A549 (cell line): ENCODE results near the gene S1PR4. TPM values are rescaled to one million over a fixed set of nuclear protein-coding genes. Genes with fewer than 3 reads are reported as not detected.

Experiments
- ATAC-seq, 2 experiments: fragments of 200-7000 bp in 1 of 2; fragments of >200 bp in 1 of 2; cut with Nextera tagmentation in 1 of 2; cut with Tn5 transposase in 1 of 2; 3 replicates each; pipeline versions ENCODE4 v1.8.0 to v1.9.1; 2018 to 2020; ENCODE audit warnings: mild to moderate bottlenecking in 1 of 2, moderate library complexity in 1 of 2
- CTCF ChIA-PET: fragments of 300-600 bp; sonication (Branson Sonifier 250); formaldehyde crosslinking; extraction: SDS; loops from one replicate; lab custom pipeline; 2021; ENCODE audit warnings: antibody characterized with exemption, inconsistent platforms; lab: Yijun Ruan, JAX
- POLR2A ChIA-PET: fragments of 350-600 bp; formaldehyde crosslinking; extraction: SDS; loops from one replicate; lab custom pipeline; 2021; ENCODE audit warnings: antibody characterized with exemption, inconsistent platforms; lab: Yijun Ruan, JAX
- DNase-seq, 2 experiments: peaks; one replicate each; pipeline versions ENCODE4 v3.0.0 to v3.0.0-alpha.2; 2011 to 2016; ENCODE audit warnings: low read depth in 1 of 2, low spot score in 1 of 2
- FAIRE-seq: peaks from 2 replicates; lab custom pipeline; 2011; peaks lifted over from hg19 to GRCh38; lab: Jason Lieb, UNC
- H3K27ac ChIP-seq, 2 experiments: fragments of >200 bp; sonication (Bioruptor Twin); formaldehyde crosslinking; 3 replicates each; pipeline ENCODE4 v1.5.1; 2016 to 2017
- H3K4me1 ChIP-seq: fragments of >200 bp; sonication (Bioruptor Twin); formaldehyde crosslinking; 3 replicates; pipeline ENCODE4 v1.6.1; 2016
- H3K4me2 ChIP-seq: fragments of >200 bp; sonication (Bioruptor Twin); formaldehyde crosslinking; 3 replicates; pipeline ENCODE4 v1.6.1; 2016
- H3K4me3 ChIP-seq: fragments of >200 bp; sonication (Bioruptor Twin); formaldehyde crosslinking; 3 replicates; pipeline ENCODE4 v1.5.1; 2016
- H3K9me3 ChIP-seq: fragments of >200 bp; sonication (Bioruptor Twin); formaldehyde crosslinking; 3 replicates; pipeline ENCODE4 v1.6.1; 2016
- CBX2 ChIP-seq: fragments of 200-600 bp; sonication (generic); IDR thresholded peaks from 2 replicates; pipeline ENCODE4 v1.6.1; 2016; ENCODE audit warnings: low read depth, mild to moderate bottlenecking, borderline replicate concordance
- CBX8 ChIP-seq: fragments of 200-600 bp; sonication (generic); IDR thresholded peaks from 2 replicates; pipeline ENCODE4 v1.6.1; 2016
- CHD2 ChIP-seq: fragments of 150-350 bp; IDR thresholded peaks from 2 replicates; pipeline ENCODE4 v1.6.1; 2014; ENCODE audit warnings: low read length; ENCODE audit not compliant: partially characterized antibody
- CHD4 ChIP-seq: fragments of 200-600 bp; sonication (generic); IDR thresholded peaks from 2 replicates; pipeline ENCODE4 v1.6.1; 2016; ENCODE audit warnings: antibody characterized with exemption, mild to moderate bottlenecking, borderline replicate concordance
- CTCF ChIP-seq: fragments of >200 bp; sonication (Bioruptor Twin); formaldehyde crosslinking; IDR thresholded peaks from 3 replicates; pipeline ENCODE4 v1.5.1; 2016
- EHF ChIP-seq: fragments of 250-450 bp; sonication (Bioruptor Pico); IDR thresholded peaks from 2 replicates; pipeline ENCODE4 v1.5.0; 2020; ENCODE audit warnings: mild to moderate bottlenecking
- FOSB ChIP-seq: fragments of 250-450 bp; sonication (Bioruptor Pico); IDR thresholded peaks from 2 replicates; pipeline ENCODE4 v1.5.0; 2020; ENCODE audit warnings: mild to moderate bottlenecking, moderate library complexity
- HDAC2 ChIP-seq: fragments of 200-600 bp; sonication (generic); IDR thresholded peaks from 2 replicates; pipeline ENCODE4 v1.6.1; 2016
- HEYL ChIP-seq: fragments of 250-450 bp; sonication (Bioruptor Pico); IDR thresholded peaks from 2 replicates; pipeline ENCODE4 v1.8.0; 2021; ENCODE audit warnings: mild to moderate bottlenecking, moderate library complexity
- HOXA7 ChIP-seq: fragments of 250-450 bp; sonication (Bioruptor Pico); IDR thresholded peaks from 2 replicates; pipeline ENCODE4 v1.5.0; 2020; ENCODE audit warnings: mild to moderate bottlenecking, moderate library complexity
- HOXB13 ChIP-seq: fragments of 250-450 bp; sonication (Bioruptor Pico); IDR thresholded peaks from 2 replicates; pipeline ENCODE4 v1.5.0; 2020; ENCODE audit warnings: low read depth, mild to moderate bottlenecking, moderate library complexity
- JUN ChIP-seq, 2 experiments: fragments of >200 bp; sonication (Bioruptor Twin); formaldehyde crosslinking; IDR thresholded peaks; 2 replicates in 1 of 2; 3 replicates in 1 of 2; pipeline ENCODE4 v1.6.1; 2016 to 2017
- KDM1A ChIP-seq: fragments of 200-600 bp; sonication (generic); IDR thresholded peaks from 2 replicates; pipeline ENCODE4 v1.6.1; 2016; ENCODE audit warnings: low read depth, mild to moderate bottlenecking
- MAX ChIP-seq: IDR thresholded peaks from 2 replicates; pipeline ENCODE4 v1.6.1; 2012
- RARB ChIP-seq: fragments of 250-450 bp; sonication (Bioruptor Pico); IDR thresholded peaks from 2 replicates; pipeline ENCODE4 v1.8.0; 2021; ENCODE audit warnings: mild to moderate bottlenecking, moderate library complexity
- SMC3 ChIP-seq: fragments of >200 bp; sonication (Bioruptor Twin); formaldehyde crosslinking; IDR thresholded peaks from 3 replicates; pipeline ENCODE4 v1.6.1; 2018; ENCODE audit warnings: inconsistent platforms
- SREBF2 ChIP-seq: fragments of 450-650 bp; IDR thresholded peaks from 2 replicates; pipeline ENCODE4 v1.6.1; 2014; ENCODE audit warnings: mild to moderate bottlenecking, moderate library complexity
- TP53 ChIP-seq: fragments of 250-450 bp; sonication (Bioruptor Pico); IDR thresholded peaks from 2 replicates; pipeline ENCODE4 v1.5.0; 2021; ENCODE audit warnings: mild to moderate bottlenecking, moderate library complexity
- ZFP36 ChIP-seq: fragments of 450-650 bp; IDR thresholded peaks from 2 replicates; pipeline ENCODE4 v1.6.1; 2014; ENCODE audit warnings: borderline replicate concordance; ENCODE audit not compliant: partially characterized antibody
- WGBS: methylation state at CpG from one replicate; pipeline ENCODE4 v1.1.6; 2017; ENCODE audit errors: missing lambda C conversion rate; 5-methylcytosine and 5-hydroxymethylcytosine counted together
- polyA plus RNA-seq, 4 experiments: library from polyadenylated mRNA; depleted of rRNA in 3 of 4; stranded (reverse); fragments of >200 nt; fragmentation: RNase III in 1 of 4; extraction: RNeasy Plus Mini Kit Qiagen cat#74134 plus additional on column Dnase treatment in 1 of 4; gene quantifications; 2 replicates in 3 of 4; 3 replicates in 1 of 4; pipeline ENCODE4 v1.2.3, GENCODE V29; 2011 to 2017
- TF ChIP-seq, protein P1 (sequence below): fragments of 250-450 bp; sonication (Bioruptor Pico); IDR thresholded peaks from 2 replicates; pipeline ENCODE4 v1.5.0; 2021; ENCODE audit warnings: mild to moderate bottlenecking, moderate library complexity, borderline replicate concordance
- TF ChIP-seq, protein P2 (sequence below): fragments of 450-650 bp; IDR thresholded peaks from 2 replicates; pipeline ENCODE4 v1.6.1; 2014; ENCODE audit warnings: antibody characterized with exemption
- TF ChIP-seq, protein P3 (sequence below): fragments of >200 bp; sonication (Bioruptor Twin); formaldehyde crosslinking; IDR thresholded peaks from 3 replicates; pipeline ENCODE4 v1.6.1; 2016
- TF ChIP-seq, protein P4 (sequence below): fragments of 200-600 bp; sonication (generic); IDR thresholded peaks from 2 replicates; pipeline ENCODE4 v1.6.1; 2016; ENCODE audit warnings: antibody characterized with exemption, mild to moderate bottlenecking, moderate library complexity

Gene S1PR4
- polyA plus RNA-seq, 2 of the 4 experiments (the other 2 are of a cell fraction) = 0.09 to 0.17 TPM

GRCh38 chr19:3154957-3155736 is 23.4 kb upstream of the S1PR4 start (continued):
- no peak for TF ChIP-seq CHD4
- TF ChIP-seq JUN (IDR thresholded peaks at IDR 0.05) = no peak; a peak in 1 of 5 replicates
- TF ChIP-seq SMC3 = no peak

DNA sequence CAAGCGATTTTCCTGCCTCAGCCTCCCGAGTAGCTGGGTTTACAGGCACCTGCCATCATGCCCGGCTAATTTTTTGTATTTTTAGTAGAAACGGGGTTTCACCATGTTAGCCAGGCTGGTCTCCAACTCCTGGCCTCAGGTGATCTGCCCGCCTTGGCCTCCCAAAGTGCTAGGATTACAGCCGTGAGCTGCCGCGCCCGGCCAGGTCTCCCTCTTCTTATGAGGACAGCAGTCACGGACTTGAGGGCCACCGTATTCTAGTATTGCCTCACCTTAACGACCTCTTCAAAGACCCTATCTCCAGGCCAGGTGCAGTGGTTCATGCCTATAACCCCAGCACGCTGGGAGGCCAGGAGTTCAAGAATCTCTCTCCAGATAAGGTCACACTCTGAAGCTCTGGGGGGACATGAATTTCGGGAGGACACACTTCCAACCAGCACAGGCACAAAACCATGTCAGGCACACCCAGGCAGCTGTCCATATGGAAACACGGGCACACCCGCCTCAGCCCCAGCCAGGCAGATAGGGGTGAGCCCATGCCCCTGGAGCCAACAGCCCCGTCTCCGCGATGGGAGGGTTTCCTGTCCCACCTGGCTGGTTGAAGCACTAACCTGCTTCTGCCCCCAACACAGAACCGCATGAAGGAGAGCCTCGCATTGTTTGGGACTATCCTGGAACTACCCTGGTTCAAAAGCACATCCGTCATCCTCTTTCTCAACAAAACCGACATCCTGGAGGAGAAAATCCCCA is 21.3 kb upstream of the S1PR4 start:
- no peak overlapping the region for H3K4me2 ChIP-seq
- peaks cover 18% of the 10 kb centered on the region for H3K4me1 ChIP-seq
- ChIA-PET CTCF (interaction anchor here (1.9 to 11.0 kb wide), 3 partner anchors 13 to 53 kb away, joined by 5 to 164 read pairs (median 96); no protein-coding TSS in a partner anchor), POLR2A (no interaction called here)
- ATAC-seq (no peak), FAIRE-seq (no peak), DNase-seq (no peak)
- H3K27ac ChIP-seq = no peak overlapping the region
- TF ChIP-seq, protein P1, sequence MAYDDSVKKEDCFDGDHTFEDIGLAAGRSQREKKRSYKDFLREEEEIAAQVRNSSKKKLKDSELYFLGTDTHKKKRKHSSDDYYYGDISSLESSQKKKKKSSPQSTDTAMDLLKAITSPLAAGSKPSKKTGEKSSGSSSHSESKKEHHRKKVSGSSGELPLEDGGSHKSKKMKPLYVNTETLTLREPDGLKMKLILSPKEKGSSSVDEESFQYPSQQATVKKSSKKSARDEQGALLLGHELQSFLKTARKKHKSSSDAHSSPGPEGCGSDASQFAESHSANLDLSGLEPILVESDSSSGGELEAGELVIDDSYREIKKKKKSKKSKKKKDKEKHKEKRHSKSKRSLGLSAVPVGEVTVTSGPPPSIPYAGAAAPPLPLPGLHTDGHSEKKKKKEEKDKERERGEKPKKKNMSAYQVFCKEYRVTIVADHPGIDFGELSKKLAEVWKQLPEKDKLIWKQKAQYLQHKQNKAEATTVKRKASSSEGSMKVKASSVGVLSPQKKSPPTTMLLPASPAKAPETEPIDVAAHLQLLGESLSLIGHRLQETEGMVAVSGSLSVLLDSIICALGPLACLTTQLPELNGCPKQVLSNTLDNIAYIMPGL (CRISPR knock-in tag) = no peak
- no peak for TF ChIP-seq MAX
- no peak for TF ChIP-seq FOSB (CRISPR knock-in tag)
- TF ChIP-seq, protein P2, sequence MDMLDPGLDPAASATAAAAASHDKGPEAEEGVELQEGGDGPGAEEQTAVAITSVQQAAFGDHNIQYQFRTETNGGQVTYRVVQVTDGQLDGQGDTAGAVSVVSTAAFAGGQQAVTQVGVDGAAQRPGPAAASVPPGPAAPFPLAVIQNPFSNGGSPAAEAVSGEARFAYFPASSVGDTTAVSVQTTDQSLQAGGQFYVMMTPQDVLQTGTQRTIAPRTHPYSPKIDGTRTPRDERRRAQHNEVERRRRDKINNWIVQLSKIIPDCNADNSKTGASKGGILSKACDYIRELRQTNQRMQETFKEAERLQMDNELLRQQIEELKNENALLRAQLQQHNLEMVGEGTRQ = no peak
- TF ChIP-seq, protein P3, sequence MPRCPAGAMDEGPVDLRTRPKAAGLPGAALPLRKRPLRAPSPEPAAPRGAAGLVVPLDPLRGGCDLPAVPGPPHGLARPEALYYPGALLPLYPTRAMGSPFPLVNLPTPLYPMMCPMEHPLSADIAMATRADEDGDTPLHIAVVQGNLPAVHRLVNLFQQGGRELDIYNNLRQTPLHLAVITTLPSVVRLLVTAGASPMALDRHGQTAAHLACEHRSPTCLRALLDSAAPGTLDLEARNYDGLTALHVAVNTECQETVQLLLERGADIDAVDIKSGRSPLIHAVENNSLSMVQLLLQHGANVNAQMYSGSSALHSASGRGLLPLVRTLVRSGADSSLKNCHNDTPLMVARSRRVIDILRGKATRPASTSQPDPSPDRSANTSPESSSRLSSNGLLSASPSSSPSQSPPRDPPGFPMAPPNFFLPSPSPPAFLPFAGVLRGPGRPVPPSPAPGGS = no peak
- no peak for TF ChIP-seq RARB (CRISPR knock-in tag)
- TF ChIP-seq CHD4 = no peak
- no peak for TF ChIP-seq CBX2
- no peak for TF ChIP-seq HOXB13 (CRISPR knock-in tag)
- TF ChIP-seq SMC3 = no peak
- H3K4me3 ChIP-seq = no peak overlapping the region
- H3K9me3 ChIP-seq = no peaks in the 10 kb centered on the region
- WGBS = 91% methylated on average over 16 of the region's 23 CpGs

DNA sequence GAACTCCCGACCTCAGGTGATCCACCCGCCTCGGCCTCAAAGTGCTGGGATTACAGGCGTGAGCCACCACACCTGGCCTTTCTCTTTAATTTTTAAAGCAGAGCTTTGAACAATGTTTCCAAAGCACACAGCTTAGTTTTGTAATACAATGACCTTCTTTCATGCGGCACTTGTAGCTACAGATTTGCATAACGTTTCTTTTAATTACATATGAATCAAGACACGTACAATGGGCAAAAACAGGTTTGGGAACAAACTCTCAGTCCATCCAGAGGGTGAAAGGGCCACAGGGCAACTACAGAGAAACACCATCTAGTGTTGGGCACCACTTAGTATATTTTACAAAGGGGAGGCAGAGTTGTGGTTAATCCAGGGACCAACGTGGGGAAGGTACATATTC is 19.0 kb upstream of the S1PR4 start:
- H3K9me3 ChIP-seq = no peaks in the 10 kb centered on the region
- H3K27ac ChIP-seq = no peak overlapping the region
- no peak for DNase-seq
- FAIRE-seq = no peak
- WGBS = 85% methylated on average over 8 of the region's 8 CpGs
- POLR2A ChIA-PET = no interaction called here
- no peak overlapping the region for H3K4me3 ChIP-seq
- H3K4me1 ChIP-seq = peaks cover 20% of the 10 kb centered on the region
- no peak overlapping the region for H3K4me2 ChIP-seq
- CTCF ChIA-PET = interaction anchor here (0.6 to 11.0 kb wide), 10 partner anchors 15 to 209 kb away, joined by 3 to 164 read pairs (median 4); no protein-coding TSS in a partner anchor
- no peak for ATAC-seq
- no peak for TF ChIP-seq ZFP36
- TF ChIP-seq CHD2 = no peak
- no peak for TF ChIP-seq CBX8
- TF ChIP-seq HOXA7 = no peak
- no peak for TF ChIP-seq EHF
- TF ChIP-seq CBX2 = no peak
- no peak for TF ChIP-seq SREBF2
- no peak for TF ChIP-seq CTCF
- TF ChIP-seq HEYL (CRISPR knock-in tag) = no peak
- no peak for TF ChIP-seq CHD4
- TF ChIP-seq HDAC2 = no peak
- TF ChIP-seq, protein P4, sequence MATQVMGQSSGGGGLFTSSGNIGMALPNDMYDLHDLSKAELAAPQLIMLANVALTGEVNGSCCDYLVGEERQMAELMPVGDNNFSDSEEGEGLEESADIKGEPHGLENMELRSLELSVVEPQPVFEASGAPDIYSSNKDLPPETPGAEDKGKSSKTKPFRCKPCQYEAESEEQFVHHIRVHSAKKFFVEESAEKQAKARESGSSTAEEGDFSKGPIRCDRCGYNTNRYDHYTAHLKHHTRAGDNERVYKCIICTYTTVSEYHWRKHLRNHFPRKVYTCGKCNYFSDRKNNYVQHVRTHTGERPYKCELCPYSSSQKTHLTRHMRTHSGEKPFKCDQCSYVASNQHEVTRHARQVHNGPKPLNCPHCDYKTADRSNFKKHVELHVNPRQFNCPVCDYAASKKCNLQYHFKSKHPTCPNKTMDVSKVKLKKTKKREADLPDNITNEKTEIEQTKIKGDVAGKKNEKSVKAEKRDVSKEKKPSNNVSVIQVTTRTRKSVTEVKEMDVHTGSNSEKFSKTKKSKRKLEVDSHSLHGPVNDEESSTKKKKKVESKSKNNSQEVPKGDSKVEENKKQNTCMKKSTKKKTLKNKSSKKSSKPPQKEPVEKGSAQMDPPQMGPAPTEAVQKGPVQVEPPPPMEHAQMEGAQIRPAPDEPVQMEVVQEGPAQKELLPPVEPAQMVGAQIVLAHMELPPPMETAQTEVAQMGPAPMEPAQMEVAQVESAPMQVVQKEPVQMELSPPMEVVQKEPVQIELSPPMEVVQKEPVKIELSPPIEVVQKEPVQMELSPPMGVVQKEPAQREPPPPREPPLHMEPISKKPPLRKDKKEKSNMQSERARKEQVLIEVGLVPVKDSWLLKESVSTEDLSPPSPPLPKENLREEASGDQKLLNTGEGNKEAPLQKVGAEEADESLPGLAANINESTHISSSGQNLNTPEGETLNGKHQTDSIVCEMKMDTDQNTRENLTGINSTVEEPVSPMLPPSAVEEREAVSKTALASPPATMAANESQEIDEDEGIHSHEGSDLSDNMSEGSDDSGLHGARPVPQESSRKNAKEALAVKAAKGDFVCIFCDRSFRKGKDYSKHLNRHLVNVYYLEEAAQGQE = no peak
- TF ChIP-seq HOXB13 (CRISPR knock-in tag) = no peak
- TF ChIP-seq TP53 (CRISPR knock-in tag) = no peak
- no peak for TF ChIP-seq KDM1A
